K562 (cell line): Measurements from ENCODE around the gene S100A6. TPM values are rescaled to one million over a fixed set of nuclear protein-coding genes. Genes with fewer than 3 reads are reported as not detected.
A peak's percentile ranks its signal among the peaks of the same experiment; 100 is the strongest.

Experiments used
- ATAC-seq: fragments of 200-7000 bp; cut with Tn5 transposase; 3 replicates; pipeline ENCODE4 v1.9.1; 2020; ENCODE audit warnings: moderate library complexity
- BruUV-seq: library from RNA; stranded (reverse); fragments of 400-500 nt; replicated peaks from 2 replicates; lab custom pipeline; 2021; lab: Mats Ljungman, UMichigan
- CTCF ChIA-PET: fragments of 300-600 bp; formaldehyde crosslinking; extraction: SDS; loops from one replicate; lab custom pipeline; 2021; ENCODE audit warnings: low intra/inter-chr PET ratio; lab: Yijun Ruan, JAX
- POLR2A ChIA-PET: fragments of 300-600, 350-650 bp; sonication (Branson Sonifier 250); formaldehyde crosslinking; extraction: SDS; loops from one replicate; lab custom pipeline; 2021; ENCODE audit warnings: antibody characterized with exemption, inconsistent platforms; lab: Yijun Ruan, JAX
- DNase-seq, 4 experiments: peaks; one replicate each; pipeline versions ENCODE4 v3.0.0 to v3.0.0-alpha.2; 2011 to 2018; ENCODE audit warnings: low spot score in 3 of 4, mixed read lengths in 3 of 4; ENCODE audit errors: extremely low read depth in 1 of 4
- FAIRE-seq: peaks from 2 replicates; lab custom pipeline; 2011; peaks lifted over from hg19 to GRCh38; lab: Jason Lieb, UNC
- H2AFZ ChIP-seq: 2 replicates; pipeline ENCODE4 v1.6.0; 2011; ENCODE audit warnings: low read depth, low read length, control low read depth, inconsistent platforms
- H3K27ac ChIP-seq: fragments of 200-600 bp; 3 replicates; pipeline ENCODE4 v1.8.0; 2011; ENCODE audit warnings: low read depth, mild to moderate bottlenecking, control low read depth, inconsistent platforms, low read length, moderate library complexity, mixed read lengths; ENCODE audit errors: extremely low read depth
- H3K27me3 ChIP-seq, 2 experiments: fragments of 300-600 bp in 1 of 2; 2 replicates in 1 of 2; 3 replicates in 1 of 2; pipeline versions ENCODE4 v1.6.0 to v1.8.0; 2011; ENCODE audit warnings: inconsistent platforms in 2 of 2, low read length in 2 of 2, mild to moderate bottlenecking in 1 of 2, mixed read lengths in 1 of 2, moderate library complexity in 1 of 2; ENCODE audit not compliant: control insufficient read depth in 2 of 2, insufficient read depth in 2 of 2
- H3K36me3 ChIP-seq: fragments of 300-600 bp; 3 replicates; pipeline ENCODE4 v1.8.0; 2011; ENCODE audit warnings: mild to moderate bottlenecking, low read length, inconsistent platforms; ENCODE audit not compliant: control insufficient read depth, insufficient read depth
- H3K4me1 ChIP-seq, 2 experiments: fragments of 200-600 bp in 1 of 2; replicated peaks in 1 of 2; 2 replicates in 1 of 2; 3 replicates in 1 of 2; pipeline versions ENCODE4 v1.5.1 to v1.8.0; 2011; ENCODE audit warnings: inconsistent platforms in 2 of 2, low read length in 2 of 2, mild to moderate bottlenecking in 1 of 2, mixed read lengths in 1 of 2, moderate library complexity in 1 of 2; ENCODE audit not compliant: control insufficient read depth in 2 of 2, insufficient read depth in 2 of 2
- H3K4me2 ChIP-seq: 2 replicates; pipeline ENCODE4 v1.6.1; 2011; ENCODE audit warnings: low read length, control low read depth, inconsistent platforms, mixed read lengths; ENCODE audit not compliant: insufficient read depth
- H3K4me3 ChIP-seq: fragments of 200-600 bp; sonication (generic), shearing (Covaris generic); 2 replicates; pipeline ENCODE4 v1.5.1; 2016; ENCODE audit warnings: control low read depth, inconsistent platforms
- H3K79me2 ChIP-seq: fragments of 200-600 bp; 3 replicates; pipeline ENCODE4 v1.8.0; 2011; ENCODE audit warnings: low read length, inconsistent platforms; ENCODE audit not compliant: control insufficient read depth, insufficient read depth
- H3K9ac ChIP-seq, 2 experiments: 2 replicates each; pipeline versions ENCODE4 v1.6.0 to v1.6.1; 2011; ENCODE audit warnings: low read depth in 2 of 2, low read length in 2 of 2, control low read depth in 1 of 2, inconsistent platforms in 1 of 2, mild to moderate bottlenecking in 1 of 2, mixed read lengths in 1 of 2; ENCODE audit not compliant: insufficient read depth in 1 of 2
- H3K9me1 ChIP-seq: one replicate; pipeline ENCODE4 v1.6.0; 2011; ENCODE audit warnings: inconsistent platforms, mild to moderate bottlenecking, low read length, moderate library complexity; ENCODE audit not compliant: control insufficient read depth, insufficient read depth
- H3K9me3 ChIP-seq: replicated peaks from 2 replicates; pipeline ENCODE4 v1.5.1; 2011; ENCODE audit warnings: low read depth, low read length, inconsistent platforms; ENCODE audit not compliant: control insufficient read depth, insufficient read depth
- H4K20me1 ChIP-seq: replicated peaks from 2 replicates; pipeline ENCODE4 v1.6.1; 2011; ENCODE audit warnings: low read length, inconsistent platforms, mixed read lengths; ENCODE audit not compliant: control insufficient read depth, insufficient read depth
- CHCHD3 ChIP-seq: fragments of 250-450 bp; sonication (Bioruptor Pico); IDR thresholded peaks from 2 replicates; pipeline ENCODE4 v2.1.2; 2022; ENCODE audit warnings: mild to moderate bottlenecking
- HNRNPK ChIP-seq: fragments of 200-400 bp; formaldehyde crosslinking; IDR thresholded peaks from one replicate; pipeline ENCODE4 v1.6.1; 2018; ENCODE audit warnings: mild to moderate bottlenecking, low read depth, low read length; ENCODE audit not compliant: poor library complexity, severe bottlenecking
- IRF2 ChIP-seq: sonication (generic); formaldehyde crosslinking; IDR thresholded peaks from 2 replicates; pipeline ENCODE4 v1.8.1; 2022; ENCODE audit warnings: mild to moderate bottlenecking, missing genetic modification reagents
- LEF1 ChIP-seq: fragments of 450-650 bp; IDR thresholded peaks from 2 replicates; pipeline ENCODE4 v1.6.1; 2016; ENCODE audit warnings: mild to moderate bottlenecking
- PHTF2 ChIP-seq: fragments of 250-450 bp; sonication (Bioruptor Pico); IDR thresholded peaks from 2 replicates; pipeline ENCODE4 v1.5.0; 2021; ENCODE audit warnings: mild to moderate bottlenecking
- SMC3 ChIP-seq: conservative IDR thresholded peaks from 2 replicates; pipeline ENCODE4 v1.6.1; 2011; ENCODE audit warnings: low read depth, low read length, improper control_type of control experiment; ENCODE audit not compliant: insufficient read depth
- ZNF584 ChIP-seq: fragments of 200-800 bp; sonication (Bioruptor generic); IDR thresholded peaks from 2 replicates; pipeline ENCODE4 v1.6.1; 2016; ENCODE audit warnings: low read depth, mild to moderate bottlenecking, missing genetic modification characterization, missing compliant biosample characterization
- WGBS: fragments of 100-300 bp; shearing (Covaris generic); methylation state at CpG from one replicate; pipeline ENCODE4 v1.1.6; 2016; ENCODE audit warnings: low coverage, mixed read lengths; ENCODE audit not compliant: insufficient coverage; ENCODE audit errors: missing lambda C conversion rate; 5-methylcytosine and 5-hydroxymethylcytosine counted together
- in situ Hi-C: fragments of 300-500 bp; cut with MboI; formaldehyde crosslinking; loops from 4 replicates; pipeline ENCODE4 v1.15.0; 2018; ENCODE audit warnings: inconsistent platforms, mixed read lengths
- intact Hi-C: fragments of 100-400 bp; cut with micrococcal nuclease; formaldehyde crosslinking; loops from 2 replicates; pipeline ENCODE4 v1.14.2; 2022
- polyA plus RNA-seq, 8 experiments: library from polyadenylated mRNA; depleted of rRNA in 4 of 8; stranded (reverse) in 5 of 8; unstranded in 3 of 8; fragments of >200 nt; fragmentation: Nextera tagmentation in 2 of 8; fragmentation: Illumina TruSeq in 1 of 8; extraction: Ambion mirVana in 2 of 8; extraction: Trizol in 1 of 8; gene quantifications; 2 replicates each; pipeline versions ENCODE4 v1.2.1 to v1.2.3, GENCODE V29; 2011 to 2014; ENCODE audit warnings: inconsistent platforms in 1 of 8, missing spikeins in 1 of 8
- total RNA-seq, 7 experiments: library from RNA; depleted of rRNA in 6 of 7; stranded (reverse); fragments of >200 nt in 6 of 7; fragmentation: Illumina TruSeq in 2 of 7; extraction: Trizol in 2 of 7; gene quantifications; 2 replicates each; pipeline versions ENCODE4 v1.2.1 to v1.2.3, GENCODE V29; 2011 to 2021; ENCODE audit warnings: low replicate concordance in 1 of 7
- TF ChIP-seq, protein P1 (sequence below): sonication (generic); formaldehyde crosslinking; IDR thresholded peaks from 2 replicates; pipeline ENCODE4 v1.8.1; 2023; ENCODE audit warnings: mild to moderate bottlenecking, missing genetic modification reagents

S100A6 gene
- total and polyA plus RNA-seq, 9 of the 15 experiments (the other 6 are each of a cell fraction or from before 2014, with no cell fraction given): 9.8 to 66.5 (median 23.2) TPM

GRCh38 chr1:153513023-153513422 is 22.8 kb downstream of the S100A6 start:
- TF ChIP-seq PHTF2 (no peak), IRF2 (CRISPR knock-in tag) (no peak), LEF1 (no peak), CHCHD3 (no peak), ZNF584 (CRISPR knock-in tag) (no peak)
- TF ChIP-seq, all 486 proteins: peak for 0
- no TSS peak for BruUV-seq
- no peak for DNase-seq
- ATAC-seq: no peak
- H2AFZ ChIP-seq: no peak overlapping the region
- in situ Hi-C loops: loop anchor here (10.0 kb wide), 1 partner anchor 52 kb away; the partner anchor contains the start of gene S100A2
- no peaks in the 10 kb centered on the region for H4K20me1 ChIP-seq
- no peak overlapping the region for H3K4me2 ChIP-seq
- no peaks in the 10 kb centered on the region for H3K9me3 ChIP-seq
- H3K4me3 ChIP-seq: no peak overlapping the region
- ChIA-PET POLR2A (no interaction called here), CTCF (interaction anchor here (0.6 to 4.6 kb wide), 2 partner anchors 54 to 61 kb away, joined by 3 to 58 read pairs; partner anchors contain the start of gene S100A2)
- no peak for FAIRE-seq
- no peaks in the 10 kb centered on the region for H3K27me3 ChIP-seq
- H3K36me3 ChIP-seq: no peaks in the 10 kb centered on the region
- no peaks in the 10 kb centered on the region for H3K9me1 ChIP-seq
- H3K4me1 ChIP-seq: peaks cover 9 to 19% of the 10 kb centered on the region in 2 experiments; a peak in 3 of 5 replicates
- no peak overlapping the region for H3K27ac ChIP-seq
- H3K79me2 ChIP-seq: no peaks in the 10 kb centered on the region
- intact Hi-C loops: loop anchor here (5.0 to 10.0 kb wide), 3 partner anchors 159 to 474 kb away; partner anchors contain the start of genes ILF2, RAB13 and SLC27A3
- H3K9ac ChIP-seq: no peak overlapping the region
- 49% methylated on average over 3 of the region's 3 CpGs for WGBS

GRCh38 chr1:153510984-153511410 is 24.8 kb downstream of the S100A6 start:
- WGBS: 2% methylated on average over 7 of the region's 7 CpGs
- POLR2A ChIA-PET: interaction anchor here (0.6 to 1.3 kb wide), 4 partner anchors 15 to 265 kb away, joined by 3 to 6 read pairs (median 3); partner anchors contain the start of genes CHTOP and S100A13
- Histone ChIP-seq H3K79me2 (no peaks in the 10 kb centered on the region), H3K9me1 (no peaks in the 10 kb centered on the region), H3K4me2 (no peak overlapping the region; the same call in 1 of the 2 replicates), H3K36me3 (no peaks in the 10 kb centered on the region), H4K20me1 (no peaks in the 10 kb centered on the region), H3K9me3 (no peaks in the 10 kb centered on the region), H3K27ac (no peak overlapping the region), H3K27me3 (no peaks in the 10 kb centered on the region), H3K4me1 (peaks cover 7 to 21% of the 10 kb centered on the region in 2 experiments; a peak in 3 of 5 replicates), H2AFZ (peak overlapping the region; percentile 73), H3K4me3 (no peak overlapping the region), H3K9ac (no peak overlapping the region)
- intact Hi-C loops (loop anchor here (1.0 to 10.0 kb wide), 5 partner anchors 57 to 476 kb away; partner anchors contain the start of genes ILF2, RAB13 and SLC27A3), in situ Hi-C loops (loop anchor here (10.0 kb wide), 1 partner anchor 54 kb away; the partner anchor contains the start of gene S100A2)
- CTCF ChIA-PET: interaction anchor here (0.6 to 4.6 kb wide), 7 partner anchors 14 to 1489 kb away, joined by 3 to 58 read pairs (median 5); partner anchors contain the start of genes RAB13 and S100A2
- no TSS peak for BruUV-seq
- ATAC-seq (peak; percentile 91), DNase-seq (peak; percentile 85 to 86 (median 86)), FAIRE-seq (peak; percentile 82)
- TF ChIP-seq HNRNPK: no peak
- TF ChIP-seq SMC3: peak; percentile 96
- TF ChIP-seq, protein P1, sequence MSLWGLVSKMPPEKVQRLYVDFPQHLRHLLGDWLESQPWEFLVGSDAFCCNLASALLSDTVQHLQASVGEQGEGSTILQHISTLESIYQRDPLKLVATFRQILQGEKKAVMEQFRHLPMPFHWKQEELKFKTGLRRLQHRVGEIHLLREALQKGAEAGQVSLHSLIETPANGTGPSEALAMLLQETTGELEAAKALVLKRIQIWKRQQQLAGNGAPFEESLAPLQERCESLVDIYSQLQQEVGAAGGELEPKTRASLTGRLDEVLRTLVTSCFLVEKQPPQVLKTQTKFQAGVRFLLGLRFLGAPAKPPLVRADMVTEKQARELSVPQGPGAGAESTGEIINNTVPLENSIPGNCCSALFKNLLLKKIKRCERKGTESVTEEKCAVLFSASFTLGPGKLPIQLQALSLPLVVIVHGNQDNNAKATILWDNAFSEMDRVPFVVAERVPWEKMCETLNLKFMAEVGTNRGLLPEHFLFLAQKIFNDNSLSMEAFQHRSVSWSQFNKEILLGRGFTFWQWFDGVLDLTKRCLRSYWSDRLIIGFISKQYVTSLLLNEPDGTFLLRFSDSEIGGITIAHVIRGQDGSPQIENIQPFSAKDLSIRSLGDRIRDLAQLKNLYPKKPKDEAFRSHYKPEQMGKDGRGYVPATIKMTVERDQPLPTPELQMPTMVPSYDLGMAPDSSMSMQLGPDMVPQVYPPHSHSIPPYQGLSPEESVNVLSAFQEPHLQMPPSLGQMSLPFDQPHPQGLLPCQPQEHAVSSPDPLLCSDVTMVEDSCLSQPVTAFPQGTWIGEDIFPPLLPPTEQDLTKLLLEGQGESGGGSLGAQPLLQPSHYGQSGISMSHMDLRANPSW: no peak
